ENCODE data around the gene ADAMTS17.

Gene ADAMTS17

GRCh38 chr15:100097342-100098127 is 244.2 kb downstream of the ADAMTS17 start:
- no peak overlapping the region for H3K27ac ChIP-seq
- no peak for TF ChIP-seq CTCF (conservative IDR thresholded peaks at IDR 0.05)
- TF ChIP-seq ZFX (IDR thresholded peaks at IDR 0.05): no peak

GRCh38 chr15:100096700-100097099 is 245.1 kb downstream of the ADAMTS17 start:
- TF ChIP-seq ZFX (IDR thresholded peaks at IDR 0.05): no peak
- TF ChIP-seq CTCF (conservative IDR thresholded peaks at IDR 0.05): no peak
- no peak overlapping the region for H3K27ac ChIP-seq

GRCh38 chr15:100096248-100096600 is 245.6 kb downstream of the ADAMTS17 start:
- TF ChIP-seq CTCF (conservative IDR thresholded peaks at IDR 0.05) (no peak), ZFX (IDR thresholded peaks at IDR 0.05) (no peak)
- no peak overlapping the region for H3K27ac ChIP-seq

- TF ChIP-seq CTCF (conservative IDR thresholded peaks at IDR 0.05) (no peak), ZFX (IDR thresholded peaks at IDR 0.05) (no peak)
- H3K27ac ChIP-seq: no peak overlapping the region
These were observed 246.1 kb downstream of the ADAMTS17 start for GRCh38 chr15:100095541-100096247.

GRCh38 chr15:100094127-100094510 is 247.7 kb downstream of the ADAMTS17 start:
- H3K27ac ChIP-seq: no peak overlapping the region
- TF ChIP-seq CTCF (conservative IDR thresholded peaks at IDR 0.05) (no peak), ZFX (IDR thresholded peaks at IDR 0.05) (no peak)

GRCh38 chr15:100093211-100094126 is 248.3 kb downstream of the ADAMTS17 start:
- H3K27ac ChIP-seq: no peak overlapping the region

More at GRCh38 chr15:100093211-100094126, 248.3 kb downstream of the ADAMTS17 start:
- TF ChIP-seq ZFX (IDR thresholded peaks at IDR 0.05) (no peak), CTCF (conservative IDR thresholded peaks at IDR 0.05) (no peak)
